Fibroblast of lung (primary cell): ENCODE measurements around the gene STAT4. TPM values are rescaled to one million over a fixed set of nuclear protein-coding genes. Genes with fewer than 3 reads are reported as not detected.
A peak's percentile ranks its signal among the peaks of the same experiment; 100 is the strongest.

ENCODE experiments used
- DNase-seq, 2 donors: peaks; one replicate each; pipeline versions ENCODE4 v3.0.0 to v3.0.0-alpha.2; 2010; ENCODE audit warnings: low read depth in 2 of 2
- H2AFZ ChIP-seq: 2 replicates; pipeline ENCODE4 v1.5.1; 2012; ENCODE audit warnings: low read length, control low read depth, inconsistent platforms
- H3K27ac ChIP-seq: 2 replicates; pipeline ENCODE4 v1.5.1; 2011; ENCODE audit warnings: low read length, control low read depth; ENCODE audit not compliant: insufficient read depth
- H3K27me3 ChIP-seq: 2 replicates; pipeline ENCODE4 v1.5.1; 2011; ENCODE audit warnings: mild to moderate bottlenecking, low read length; ENCODE audit not compliant: control insufficient read depth, insufficient read depth
- H3K36me3 ChIP-seq: 2 replicates; pipeline ENCODE4 v1.5.1; 2011; ENCODE audit warnings: low read length; ENCODE audit not compliant: control insufficient read depth, insufficient read depth
- H3K4me1 ChIP-seq: 2 replicates; pipeline ENCODE4 v1.5.1; 2011; ENCODE audit warnings: low read length; ENCODE audit not compliant: control insufficient read depth, insufficient read depth; ENCODE audit errors: extremely low read depth
- H3K4me2 ChIP-seq: 2 replicates; pipeline ENCODE4 v1.5.1; 2011; ENCODE audit warnings: low read length, control low read depth; ENCODE audit not compliant: insufficient read depth; ENCODE audit errors: extremely low read depth
- H3K4me3 ChIP-seq, 4 experiments: fragments of 200-600 bp in 1 of 4; sonication (generic) in 1 of 4; replicated peaks in 1 of 4; 2 replicates each; pipeline ENCODE4 v1.5.1; 2011 to 2016; ENCODE audit warnings: low read length in 4 of 4, low read depth in 3 of 4, mild to moderate bottlenecking in 3 of 4, control low read depth in 2 of 4, inconsistent platforms in 1 of 4, mixed read lengths in 1 of 4; ENCODE audit not compliant: insufficient read depth in 1 of 4; ENCODE audit errors: control extremely low read depth in 1 of 4
- H3K79me2 ChIP-seq: 2 replicates; pipeline ENCODE4 v1.5.1; 2012; ENCODE audit warnings: mild to moderate bottlenecking, low read length, inconsistent platforms; ENCODE audit not compliant: control insufficient read depth, insufficient read depth
- H3K9ac ChIP-seq: 2 replicates; pipeline ENCODE4 v1.5.1; 2011; ENCODE audit warnings: mild to moderate bottlenecking, low read length, control low read depth; ENCODE audit not compliant: insufficient read depth
- H3K9me3 ChIP-seq: 2 replicates; pipeline ENCODE4 v1.5.1; 2012; ENCODE audit warnings: low read depth, low read length; ENCODE audit not compliant: control insufficient read depth, insufficient read depth
- H4K20me1 ChIP-seq: 2 replicates; pipeline ENCODE4 v1.5.1; 2011; ENCODE audit warnings: low read length; ENCODE audit not compliant: control insufficient read depth, insufficient read depth; ENCODE audit errors: extremely low read depth
- CTCF ChIP-seq, 2 donors: IDR thresholded peaks in 1 of 2; conservative IDR thresholded peaks in 1 of 2; 1 replicate in 1 of 2; 2 replicates in 1 of 2; pipeline ENCODE4 v1.5.1; 2011 to 2012; ENCODE audit warnings: low read length in 2 of 2, control low read depth in 1 of 2, inconsistent platforms in 1 of 2, low read depth in 1 of 2, mild to moderate bottlenecking in 1 of 2
- EZH2 ChIP-seq: IDR thresholded peaks from 2 replicates; pipeline ENCODE4 v1.5.1; 2012; ENCODE audit warnings: low read length, control low read depth, mild to moderate bottlenecking; ENCODE audit errors: missing control alignments
- polyA plus RNA-seq, 2 donors: library from polyadenylated mRNA; depleted of rRNA in 1 of 2; stranded (reverse) in 1 of 2; unstranded in 1 of 2; fragments of >200 nt; gene quantifications; 2 replicates each; pipeline ENCODE4 v1.2.1, GENCODE V29; 2011 to 2012; ENCODE audit warnings: missing spikeins in 1 of 2
- total RNA-seq: library from RNA; depleted of rRNA; stranded (reverse); fragments of >200 nt; gene quantifications from 2 replicates; pipeline ENCODE4 v1.2.1, GENCODE V29; 2014

STAT4 gene
- total and polyA plus RNA-seq, 2 donors (not counting 1 experiment from before 2014, with no cell fraction given) = 0.66 to 1.2 TPM

- H3K27ac ChIP-seq = no peak overlapping the region
- DNase-seq = peak in 1 of 2 donors; percentile 21
- H3K4me1 ChIP-seq = peaks cover 7% of the 10 kb centered on the region
- no peak overlapping the region for H3K4me3 ChIP-seq
- no peaks in the 10 kb centered on the region for H3K27me3 ChIP-seq
- no peak overlapping the region for H2AFZ ChIP-seq
- TF ChIP-seq CTCF (conservative IDR thresholded peaks at IDR 0.05 in 1 of 2, IDR thresholded peaks at IDR 0.05 in 1 of 2; ENCODE audit: low read depth in 1 of 2, low read length in 2 of 2) (no peak), EZH2 (no peak)
- no peaks in the 10 kb centered on the region for H3K36me3 ChIP-seq
- H4K20me1 ChIP-seq = no peaks in the 10 kb centered on the region
- H3K4me2 ChIP-seq = no peak overlapping the region
- H3K9ac ChIP-seq = no peak overlapping the region
- H3K79me2 ChIP-seq = no peaks in the 10 kb centered on the region
- no peaks in the 10 kb centered on the region for H3K9me3 ChIP-seq
Measured at GRCh38 chr2:191183516-191183915, 32.7 kb upstream of the STAT4 start.

- DNase-seq = no peak
- Histone ChIP-seq H3K79me2 (no peaks in the 10 kb centered on the region), H3K9ac (no peak overlapping the region), H3K4me3 (no peak overlapping the region), H2AFZ (no peak overlapping the region), H3K4me2 (no peak overlapping the region), H3K36me3 (no peaks in the 10 kb centered on the region), H3K9me3 (no peaks in the 10 kb centered on the region), H4K20me1 (no peaks in the 10 kb centered on the region), H3K27me3 (no peaks in the 10 kb centered on the region), H3K27ac (no peak overlapping the region), H3K4me1 (peaks cover 7% of the 10 kb centered on the region)
- TF ChIP-seq CTCF (conservative IDR thresholded peaks at IDR 0.05 in 1 of 2, IDR thresholded peaks at IDR 0.05 in 1 of 2; ENCODE audit: low read depth in 1 of 2, low read length in 2 of 2) (no peak), EZH2 (no peak)
Measured at GRCh38 chr2:191183081-191183480, 32.3 kb upstream of the STAT4 start.

GRCh38 chr2:191180713-191181112, 29.9 kb upstream of the STAT4 start:
- Histone ChIP-seq H3K79me2 (no peaks in the 10 kb centered on the region), H3K4me1 (peaks cover 7% of the 10 kb centered on the region), H3K9ac (no peak overlapping the region), H3K27ac (no peak overlapping the region), H3K36me3 (no peaks in the 10 kb centered on the region), H2AFZ (peak overlapping the region; percentile 14), H4K20me1 (no peaks in the 10 kb centered on the region), H3K27me3 (no peaks in the 10 kb centered on the region), H3K4me2 (no peak overlapping the region), H3K4me3 (no peak overlapping the region), H3K9me3 (no peaks in the 10 kb centered on the region)
- no peak for TF ChIP-seq CTCF (conservative IDR thresholded peaks at IDR 0.05 in 1 of 2, IDR thresholded peaks at IDR 0.05 in 1 of 2; ENCODE audit: low read depth in 1 of 2, low read length in 2 of 2)
- no peak for TF ChIP-seq EZH2
- peak; percentile 25 to 67 for DNase-seq
